ENCODE results near the gene COL20A1. TPM values are rescaled to one million over a fixed set of nuclear protein-coding genes. Genes with fewer than 3 reads are reported as not detected.

The COL20A1 gene
- total RNA-seq, 4 donors from 2014 or later: 0.32 TPM; not detected in 3

DNA sequence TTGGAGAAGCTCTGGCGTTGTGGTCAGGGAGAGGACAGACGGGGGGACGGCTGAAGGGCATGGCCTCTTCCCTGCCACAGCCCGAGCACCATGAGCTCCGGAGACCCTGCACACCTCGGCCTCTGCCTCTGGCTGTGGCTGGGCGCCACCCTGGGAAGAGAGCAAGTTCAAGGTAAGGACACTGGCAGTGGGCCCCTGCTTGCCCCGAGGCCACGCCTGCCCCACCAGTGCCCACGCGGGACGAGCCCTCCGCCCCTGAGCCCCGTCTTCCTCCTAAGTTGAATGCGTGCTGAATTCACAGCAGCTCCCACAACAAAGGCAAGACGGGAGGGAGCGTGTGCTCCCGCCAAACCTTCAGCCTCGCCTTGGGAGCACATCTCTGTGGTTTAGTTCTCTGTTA lies 2.0 kb downstream of the COL20A1 start:
- 50% methylated on average over 5 of the region's 19 CpGs for WGBS
- intact Hi-C loops (cut with DNase I): no loop called here
- peaks cover 0 to 89% (median 31%) of the 10 kb centered on the region in 4 donors for H3K27me3 ChIP-seq

DNA sequence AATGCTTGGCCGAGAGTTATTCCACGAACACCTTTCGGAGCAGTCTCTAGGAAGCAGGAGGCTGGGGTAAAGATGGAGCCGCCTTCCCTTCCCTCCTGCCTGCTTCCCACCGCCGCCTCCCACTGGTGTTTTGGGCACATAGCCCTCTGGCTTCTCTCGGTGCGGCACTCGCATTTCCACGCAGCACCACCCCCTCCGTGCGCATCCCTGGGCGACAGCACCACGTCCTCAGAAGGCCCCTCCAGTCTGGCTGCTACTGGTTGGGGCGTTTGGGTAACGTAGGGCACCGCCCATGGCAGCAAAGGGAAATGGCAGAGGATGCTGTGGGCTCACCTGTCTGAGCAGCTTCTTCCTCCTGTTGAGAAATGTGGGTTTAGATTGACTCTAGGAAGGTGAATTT lies 2.4 kb downstream of the COL20A1 start:
- H3K9me3 ChIP-seq: no peaks in the 10 kb centered on the region
- no peaks in the 10 kb centered on the region for H3K36me3 ChIP-seq
- H3K27ac ChIP-seq (replicated peaks in 1 of 4): no peak overlapping the region
- H3K4me3 ChIP-seq: no peak overlapping the region
- TF ChIP-seq EP300 (IDR thresholded peaks at IDR 0.05) (no peak), POLR2AphosphoS5 (IDR thresholded peaks at IDR 0.05) (no peak), POLR2A (IDR thresholded peaks at IDR 0.05; ENCODE audit: low read depth) (no peak), CTCF (IDR thresholded peaks at IDR 0.05) (no peak)
- peaks cover 0 to 11% (median 3%) of the 10 kb centered on the region in 4 donors for H3K4me1 ChIP-seq
- WGBS: 28% methylated on average over 17 of the region's 17 CpGs
- intact Hi-C loops (cut with DNase I): no loop called here
- DNase-seq (ENCODE audit: extremely low spot score): no peak
- peaks cover 0 to 90% (median 31%) of the 10 kb centered on the region in 4 donors for H3K27me3 ChIP-seq

More for the DNA sequence above, 2.0 kb downstream of the COL20A1 start:
- no peaks in the 10 kb centered on the region for H3K9me3 ChIP-seq
- H3K4me1 ChIP-seq: peaks cover 0 to 11% (median 3%) of the 10 kb centered on the region in 4 donors
- TF ChIP-seq POLR2A (IDR thresholded peaks at IDR 0.05; ENCODE audit: low read depth): no peak
- TF ChIP-seq EP300 (IDR thresholded peaks at IDR 0.05): no peak
- TF ChIP-seq POLR2AphosphoS5 (IDR thresholded peaks at IDR 0.05): no peak
- no peak for TF ChIP-seq CTCF (IDR thresholded peaks at IDR 0.05)
- DNase-seq (ENCODE audit: extremely low spot score): no peak
- no peaks in the 10 kb centered on the region for H3K36me3 ChIP-seq
- no peak overlapping the region for H3K27ac ChIP-seq (replicated peaks in 1 of 4)
- H3K4me3 ChIP-seq: no peak overlapping the region

- intact Hi-C loops (cut with DNase I): no loop called here
- peaks cover 0 to 94% (median 31%) of the 10 kb centered on the region in 4 donors for H3K27me3 ChIP-seq
- DNase-seq (ENCODE audit: extremely low spot score): no peak
Measured at GRCh38 chr20:63295846-63296245, 2.9 kb downstream of the COL20A1 start.

GRCh38 chr20:63296531-63297299 lies 3.7 kb downstream of the COL20A1 start:
- intact Hi-C loops (cut with DNase I): no loop called here
- no peaks in the 10 kb centered on the region for H3K36me3 ChIP-seq
- no peaks in the 10 kb centered on the region for H3K4me1 ChIP-seq
- no peak overlapping the region for H3K4me3 ChIP-seq
- WGBS: 30% methylated on average over 13 of the region's 18 CpGs
- TF ChIP-seq CTCF (IDR thresholded peaks at IDR 0.05) (no peak), POLR2A (IDR thresholded peaks at IDR 0.05; ENCODE audit: low read depth) (no peak), POLR2AphosphoS5 (IDR thresholded peaks at IDR 0.05) (no peak), EP300 (IDR thresholded peaks at IDR 0.05) (no peak)
- peaks cover 0 to 10% (median 9%) of the 10 kb centered on the region in 4 donors for H3K9me3 ChIP-seq
- no peak overlapping the region for H3K27ac ChIP-seq (replicated peaks in 1 of 4)
- no peak for DNase-seq (ENCODE audit: extremely low spot score)
- peaks cover 0 to 91% (median 31%) of the 10 kb centered on the region in 4 donors for H3K27me3 ChIP-seq

More at GRCh38 chr20:63295846-63296245, 2.9 kb downstream of the COL20A1 start:
- Histone ChIP-seq H3K36me3 (no peaks in the 10 kb centered on the region), H3K9me3 (peaks cover 0 to 2% (median under 1%) of the 10 kb centered on the region in 4 donors), H3K4me3 (no peak overlapping the region), H3K4me1 (peaks cover 0 to 7% (median 3%) of the 10 kb centered on the region in 4 donors), H3K27ac (replicated peaks in 1 of 4) (no peak overlapping the region)
- no peak for TF ChIP-seq POLR2A (IDR thresholded peaks at IDR 0.05; ENCODE audit: low read depth)
- TF ChIP-seq EP300 (IDR thresholded peaks at IDR 0.05): no peak
- no peak for TF ChIP-seq POLR2AphosphoS5 (IDR thresholded peaks at IDR 0.05)
- no peak for TF ChIP-seq CTCF (IDR thresholded peaks at IDR 0.05)
- 0% methylated on average over 2 of the region's 20 CpGs for WGBS

All from esophagus muscularis mucosa (tissue), 4 donors.